ENCODE measurements around the gene GSS. TPM values are rescaled to one million over a fixed set of nuclear protein-coding genes. Genes with fewer than 3 reads are reported as not detected.

The GSS gene
- total and polyA plus RNA-seq, 11 donors: 17.8 to 38.7 (median 27.6) TPM

- intact Hi-C loops (cut with DNase I): no loop called here
- TF ChIP-seq POLR2A (IDR thresholded peaks at IDR 0.05): no peak
- no peak for TF ChIP-seq CTCF (IDR thresholded peaks at IDR 0.05)
- H3K36me3 ChIP-seq: peaks cover 2 to 100% (median 100%) of the 10 kb centered on the region in 9 donors
- H3K4me1 ChIP-seq: peaks cover 0 to 16% (median 0%) of the 10 kb centered on the region in 12 donors
- H3K9me3 ChIP-seq: no peaks in the 10 kb centered on the region
- no peak overlapping the region for H3K27ac ChIP-seq
- WGBS, 4 donors: 88 to 90% (median 89%) methylated on average over 23 to 28 of the region's 28 CpGs
- H3K27me3 ChIP-seq: no peaks in the 10 kb centered on the region
- DNase-seq (peak in 3 of 5 donors; percentile 18 to 56 (median 31)), ATAC-seq (no peak)
- H3K4me3 ChIP-seq: no peak overlapping the region
These were observed 45.5 kb upstream of the GSS start for GRCh38 chr20:35000922-35001595.

GRCh38 chr20:35000311-35000921, 44.8 kb upstream of the GSS start:
- Histone ChIP-seq H3K9me3 (no peaks in the 10 kb centered on the region), H3K4me3 (no peak overlapping the region), H3K36me3 (peaks cover 2 to 100% (median 100%) of the 10 kb centered on the region in 9 donors), H3K4me1 (peaks cover 0 to 16% (median 0%) of the 10 kb centered on the region in 12 donors), H3K27ac (no peak overlapping the region), H3K27me3 (no peaks in the 10 kb centered on the region)
- WGBS, 4 donors: 86 to 90% (median 89%) methylated on average over 9 to 28 of the region's 28 CpGs
- TF ChIP-seq POLR2A (IDR thresholded peaks at IDR 0.05) (no peak), CTCF (IDR thresholded peaks at IDR 0.05) (no peak)
- intact Hi-C loops (cut with DNase I): no loop called here
- peak in 3 of 5 donors; percentile 24 to 61 (median 24) for DNase-seq
- no peak for ATAC-seq

DNA sequence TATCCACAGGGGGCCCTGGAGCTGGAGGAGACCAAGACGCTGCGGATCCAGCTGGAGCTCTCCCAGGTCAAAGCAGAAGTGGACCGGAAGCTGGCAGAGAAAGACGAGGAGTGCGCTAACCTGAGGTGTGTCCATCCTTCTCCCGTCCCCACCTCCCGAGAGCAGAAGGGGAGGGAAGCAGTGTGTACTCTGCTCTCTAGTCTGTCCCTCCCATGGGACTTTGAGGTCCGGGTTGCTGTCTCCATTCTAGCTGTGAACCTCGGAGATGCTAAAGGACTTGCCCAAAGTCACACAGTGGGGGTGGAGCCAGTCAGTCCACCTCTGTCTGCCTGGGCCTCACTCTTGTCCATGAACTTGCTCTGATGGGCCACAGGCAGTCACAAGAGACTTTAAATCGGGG, 44.2 kb upstream of the GSS start:
- intact Hi-C loops (cut with DNase I): no loop called here
- ATAC-seq: no peak
- Histone ChIP-seq H3K27me3 (no peaks in the 10 kb centered on the region), H3K4me3 (no peak overlapping the region), H3K36me3 (peaks cover 2 to 100% (median 100%) of the 10 kb centered on the region in 9 donors), H3K4me1 (peaks cover 0 to 16% (median 0%) of the 10 kb centered on the region in 12 donors), H3K27ac (no peak overlapping the region), H3K9me3 (no peaks in the 10 kb centered on the region)
- 31 to 53% (median 47%) methylated on average over 9 to 10 of the region's 10 CpGs for WGBS, 4 donors
- TF ChIP-seq POLR2A (IDR thresholded peaks at IDR 0.05): no peak
- DNase-seq: peak in 1 of 5 donors; percentile 19

DNA sequence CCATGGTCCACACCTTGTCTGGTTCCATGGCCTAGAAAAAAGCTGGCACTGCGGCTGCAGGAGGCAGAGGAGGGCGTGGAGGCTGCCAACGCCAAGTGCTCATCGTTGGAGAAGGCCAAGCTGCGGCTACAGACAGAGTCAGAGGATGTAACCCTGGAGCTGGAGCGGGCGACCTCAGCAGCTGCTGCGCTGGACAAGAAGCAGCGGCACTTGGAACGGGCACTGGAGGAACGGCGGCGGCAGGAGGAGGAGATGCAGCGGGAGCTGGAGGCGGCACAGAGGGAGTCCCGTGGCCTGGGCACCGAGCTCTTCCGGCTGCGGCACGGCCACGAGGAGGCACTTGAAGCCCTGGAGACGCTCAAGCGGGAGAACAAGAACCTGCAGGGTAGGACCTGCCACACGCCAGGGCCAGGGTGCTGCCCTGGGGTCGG, 43.4 kb upstream of the GSS start:
- Histone ChIP-seq H3K36me3 (peaks cover 2 to 100% (median 99%) of the 10 kb centered on the region in 9 donors), H3K27ac (peak overlapping the region in 1 of 12 donors; percentile 1), H3K4me1 (peaks cover 0 to 18% (median under 1%) of the 10 kb centered on the region in 12 donors), H3K27me3 (no peaks in the 10 kb centered on the region), H3K9me3 (no peaks in the 10 kb centered on the region), H3K4me3 (no peak overlapping the region)
- TF ChIP-seq CTCF (IDR thresholded peaks at IDR 0.05) (no peak), POLR2A (IDR thresholded peaks at IDR 0.05) (no peak)
- intact Hi-C loops (cut with DNase I): no loop called here
- no peak for ATAC-seq
- DNase-seq: peak in 2 of 5 donors; percentile 29 to 61
- 80 to 87% (median 83%) methylated on average over 16 to 25 of the region's 25 CpGs for WGBS, 4 donors

Data from heart left ventricle (tissue), 16 donors.